GM19239 (cell line): ENCODE results near the gene ALOX5AP.

ENCODE experiments used
- DNase-seq: peaks from one replicate; pipeline ENCODE4 v3.0.0; 2011; ENCODE audit warnings: low spot score; ENCODE audit not compliant: insufficient read length
- FAIRE-seq: peaks from 2 replicates; lab custom pipeline; 2011; peaks lifted over from hg19 to GRCh38; lab: Jason Lieb, UNC

Gene ALOX5AP

GRCh38 chr13:30791354-30792001 is 56.1 kb downstream of the ALOX5AP start:
- no peak for FAIRE-seq
- no peak for DNase-seq

GRCh38 chr13:30792285-30793000 is 57.1 kb downstream of the ALOX5AP start:
- no peak for FAIRE-seq
- no peak for DNase-seq

GRCh38 chr13:30796132-30796572 is 60.8 kb downstream of the ALOX5AP start:
- no peak for DNase-seq
- no peak for FAIRE-seq

GRCh38 chr13:30796631-30797601 is 61.6 kb downstream of the ALOX5AP start:
- DNase-seq (no peak), FAIRE-seq (peak; percentile 18)

GRCh38 chr13:30797847-30798535 is 62.6 kb downstream of the ALOX5AP start:
- FAIRE-seq, result no peak

DNA sequence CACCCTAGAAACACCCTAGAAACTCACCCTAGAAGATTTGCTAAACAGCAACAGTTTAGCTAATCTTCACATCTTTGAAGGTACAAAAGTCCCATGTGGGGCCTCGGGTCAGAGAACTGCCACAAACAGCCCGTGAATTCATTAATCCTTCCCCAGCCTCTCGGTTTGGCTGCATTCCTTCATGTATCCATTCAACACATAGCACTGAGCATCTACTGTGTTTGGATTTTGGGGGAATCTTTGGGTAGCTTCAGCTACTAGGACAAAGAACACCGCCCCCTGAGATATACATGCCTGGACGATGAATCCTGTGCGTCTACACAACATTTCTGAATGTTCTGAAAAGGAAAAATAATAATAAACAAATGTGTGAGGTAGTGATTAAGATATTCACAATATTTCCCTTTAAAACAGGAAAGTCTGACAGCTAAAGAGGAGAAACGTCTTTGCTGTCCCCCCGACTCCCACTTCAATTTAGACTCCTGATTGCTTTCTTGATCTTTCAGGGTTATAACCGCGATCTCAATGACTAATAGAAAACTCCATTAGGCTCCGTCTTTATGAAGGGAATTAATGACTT is 63.5 kb downstream of the ALOX5AP start:
- DNase-seq (no peak), FAIRE-seq (no peak)

More at GRCh38 chr13:30797847-30798535, 62.6 kb downstream of the ALOX5AP start:
- no peak for DNase-seq

GRCh38 chr13:30799356-30799824 is 64.0 kb downstream of the ALOX5AP start:
- DNase-seq (no peak), FAIRE-seq (no peak)

- DNase-seq, result no peak
- no peak for FAIRE-seq
Measured at GRCh38 chr13:30800107-30800506, 64.8 kb downstream of the ALOX5AP start.

GRCh38 chr13:30802501-30802900 is 67.2 kb downstream of the ALOX5AP start:
- DNase-seq, result no peak
- FAIRE-seq, result no peak

GRCh38 chr13:30802953-30803478 is 67.7 kb downstream of the ALOX5AP start:
- peak; percentile 59 for DNase-seq
- FAIRE-seq, result peak; percentile 95

- DNase-seq (no peak), FAIRE-seq (no peak)
Measured at GRCh38 chr13:30803749-30804148, 68.4 kb downstream of the ALOX5AP start.

GRCh38 chr13:30804474-30804873 is 69.1 kb downstream of the ALOX5AP start:
- DNase-seq, result no peak
- FAIRE-seq, result no peak

DNA sequence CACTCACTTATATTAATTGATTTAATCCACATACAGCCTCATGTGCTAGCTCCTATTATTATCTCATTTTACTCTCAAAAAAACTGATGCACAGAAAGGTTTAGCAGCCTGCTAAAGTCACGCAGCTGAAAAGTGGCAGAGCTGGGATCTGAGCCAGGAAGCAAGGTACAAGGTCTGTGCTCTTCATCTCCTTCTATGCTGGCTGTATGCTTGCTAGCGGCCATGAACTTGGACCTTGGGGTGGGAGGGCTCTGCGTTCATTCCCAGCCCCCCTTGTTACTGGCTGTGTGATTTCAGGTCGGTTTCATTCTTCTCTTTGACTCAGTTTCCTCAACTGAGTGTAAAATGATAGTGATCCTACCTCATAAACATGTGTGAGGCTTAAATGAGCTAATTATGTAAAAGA is 69.8 kb downstream of the ALOX5AP start:
- no peak for FAIRE-seq
- no peak for DNase-seq

DNA sequence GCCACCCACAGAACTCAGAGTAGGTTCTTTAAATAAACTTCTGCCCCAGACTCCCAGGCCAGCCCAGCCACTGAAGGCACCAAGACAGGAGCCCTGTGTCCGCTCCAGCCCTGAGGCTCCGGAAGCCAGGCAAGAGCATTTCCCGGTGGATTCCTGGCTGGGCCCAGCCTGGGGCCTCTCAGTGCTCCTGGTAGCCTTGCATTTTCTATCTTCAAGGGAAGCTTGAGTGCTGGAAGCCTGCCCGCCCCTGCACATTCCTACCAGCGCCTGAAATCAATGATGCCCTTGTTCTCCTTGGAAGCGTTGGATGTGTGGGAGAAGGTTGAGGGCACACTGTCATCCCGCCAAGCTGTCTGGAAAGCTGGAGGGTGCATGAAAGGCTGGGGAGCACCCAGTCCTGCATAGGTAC is 70.3 kb downstream of the ALOX5AP start:
- FAIRE-seq (no peak), DNase-seq (no peak)

DNA sequence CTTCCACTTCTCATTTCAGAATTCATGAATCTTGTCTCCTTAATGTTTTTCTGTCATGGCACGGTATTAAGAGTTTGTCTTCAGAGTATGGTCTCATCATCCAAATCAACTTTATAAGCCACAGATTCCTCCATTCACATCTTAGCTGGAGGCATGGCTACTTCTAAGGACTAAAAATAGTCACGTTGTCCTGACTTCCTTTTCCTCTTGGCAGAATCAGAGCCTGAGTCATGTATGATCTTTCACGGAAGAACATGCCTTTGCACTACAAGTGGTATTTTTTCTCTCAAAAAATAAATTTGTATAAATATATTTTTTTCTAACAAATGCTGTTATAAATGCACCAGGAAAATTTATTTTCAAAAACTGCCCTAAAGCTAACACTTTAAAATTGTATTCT is 71.4 kb downstream of the ALOX5AP start:
- FAIRE-seq (no peak), DNase-seq (no peak)

DNA sequence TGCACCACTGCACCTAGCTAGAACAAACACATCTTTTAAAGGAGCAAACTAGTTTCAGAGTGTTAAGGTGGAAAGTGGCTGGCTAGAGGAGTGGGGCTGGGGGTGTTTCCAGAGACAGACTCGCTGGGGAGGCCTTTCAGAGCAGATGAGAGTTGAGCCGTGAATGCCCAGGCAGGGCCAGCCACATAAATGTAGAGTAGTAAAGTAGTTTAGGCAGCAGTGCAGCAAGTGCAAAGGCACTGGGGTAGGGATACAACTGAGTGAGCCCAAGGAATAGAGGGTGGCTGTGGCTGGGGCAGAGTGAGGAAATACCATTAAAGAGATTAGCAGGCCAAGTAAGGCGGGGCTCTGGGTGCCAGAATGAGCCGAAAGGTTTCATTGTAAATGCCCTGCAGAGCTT is 72.0 kb downstream of the ALOX5AP start:
- DNase-seq (no peak), FAIRE-seq (no peak)

- no peak for FAIRE-seq
- no peak for DNase-seq
Measured at GRCh38 chr13:30808600-30808999, 73.3 kb downstream of the ALOX5AP start.

DNA sequence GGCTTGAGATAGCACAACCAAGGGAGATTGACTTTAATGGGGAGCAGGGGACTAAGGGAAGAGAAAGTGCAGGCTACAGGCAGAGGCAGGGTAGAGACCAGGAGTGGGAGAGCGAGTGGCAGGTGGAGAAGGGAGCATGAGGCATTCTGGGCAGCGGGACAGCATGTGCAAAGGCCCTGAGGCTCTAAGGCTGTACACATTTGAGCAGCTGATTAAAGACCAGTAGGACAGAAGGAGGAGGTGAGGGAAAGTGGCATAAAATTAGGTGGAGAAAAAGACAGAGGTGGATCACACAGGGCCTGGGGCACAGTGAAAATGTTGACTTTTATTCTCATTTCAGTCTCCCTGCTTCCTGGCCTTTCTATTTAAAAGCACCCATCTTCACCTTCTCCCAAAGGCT is 74.4 kb downstream of the ALOX5AP start:
- FAIRE-seq, result no peak
- no peak for DNase-seq

DNA sequence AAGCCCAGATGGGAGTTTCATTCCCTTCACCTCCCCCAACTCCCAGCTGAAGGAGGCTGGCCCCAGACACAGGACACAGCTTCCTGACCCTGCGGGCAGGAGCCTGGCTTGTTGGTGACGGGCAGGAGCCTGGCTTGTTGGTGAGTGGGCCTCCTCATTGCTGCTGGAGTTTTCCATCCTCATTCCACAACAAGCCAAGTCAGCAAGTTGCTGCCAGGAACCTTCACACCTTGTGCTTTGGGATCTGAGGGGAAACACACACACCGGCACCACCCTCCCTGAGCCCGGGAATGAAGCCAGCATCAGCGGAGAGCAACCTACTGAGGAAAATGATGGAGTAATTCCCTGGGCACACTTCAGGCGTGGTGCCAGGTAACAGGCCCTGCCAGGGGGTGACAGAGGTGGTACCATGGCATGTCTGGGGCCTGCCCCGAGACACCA is 74.9 kb downstream of the ALOX5AP start:
- FAIRE-seq (no peak), DNase-seq (no peak)
